GM23338 (cell line): ENCODE data around the gene CYP2W1. TPM values are rescaled to one million over a fixed set of nuclear protein-coding genes. Genes with fewer than 3 reads are reported as not detected.

Experiments used
- ATAC-seq: fragments of 200-7000 bp; cut with Tn5 transposase; 3 replicates; pipeline ENCODE4 v1.9.1; 2020
- DNase-seq: peaks from one replicate; pipeline ENCODE4 v3.0.0-alpha.2; 2015; ENCODE audit warnings: low spot score
- H2AFZ ChIP-seq: fragments of 200-600 bp; sonication (generic); 2 replicates; pipeline ENCODE4 v1.8.0; 2016; ENCODE audit warnings: antibody characterized with exemption, mild to moderate bottlenecking, moderate library complexity
- H3F3A ChIP-seq: fragments of 200-600 bp; sonication (generic); replicated peaks from 2 replicates; pipeline ENCODE4 v1.8.0; 2017; ENCODE audit warnings: antibody characterized with exemption, mixed run types, low read depth
- H3K27ac ChIP-seq: fragments of 200-600 bp; sonication (generic); 2 replicates; pipeline ENCODE4 v1.6.1; 2016; ENCODE audit warnings: low read depth
- H3K27me3 ChIP-seq: fragments of 200-600 bp; sonication (generic); 2 replicates; pipeline ENCODE4 v1.8.0; 2016; ENCODE audit warnings: mild to moderate bottlenecking, mixed run types, moderate library complexity; ENCODE audit not compliant: insufficient read depth
- H3K36me3 ChIP-seq: fragments of 200-600 bp; sonication (generic); 2 replicates; pipeline ENCODE4 v1.8.0; 2016; ENCODE audit warnings: mild to moderate bottlenecking; ENCODE audit not compliant: insufficient read depth
- H3K4me1 ChIP-seq: fragments of 200-600 bp; sonication (generic); 2 replicates; pipeline ENCODE4 v1.8.0; 2016; ENCODE audit warnings: mild to moderate bottlenecking, moderate library complexity; ENCODE audit not compliant: insufficient read depth
- H3K4me2 ChIP-seq: fragments of 200-600 bp; sonication (generic); 2 replicates; pipeline ENCODE4 v1.7.1; 2017; ENCODE audit warnings: mixed run types
- H3K4me3 ChIP-seq: fragments of 200-600 bp; sonication (generic); 2 replicates; pipeline ENCODE4 v1.6.1; 2016; ENCODE audit warnings: mixed run types
- H3K79me2 ChIP-seq: fragments of 200-600 bp; sonication (generic); replicated peaks from 2 replicates; pipeline ENCODE4 v1.8.0; 2017; ENCODE audit warnings: mild to moderate bottlenecking; ENCODE audit not compliant: insufficient read depth
- H3K9me2 ChIP-seq: fragments of 200-600 bp; sonication (generic); 2 replicates; pipeline ENCODE4 v1.8.0; 2017; ENCODE audit not compliant: insufficient read depth
- H4K20me1 ChIP-seq: fragments of 200-600 bp; sonication (generic); replicated peaks from 2 replicates; pipeline ENCODE4 v1.8.0; 2017; ENCODE audit warnings: mild to moderate bottlenecking; ENCODE audit not compliant: insufficient read depth
- H3K27ac Mint-ChIP-seq: 2 replicates; pipeline ENCODE4 v1.8.0; 2020; ENCODE audit warnings: inconsistent platforms, mild to moderate bottlenecking, moderate library complexity, mixed read lengths
- H3K27me3 Mint-ChIP-seq: 3 replicates; pipeline ENCODE4 v1.8.0; 2022; ENCODE audit warnings: low read depth, mild to moderate bottlenecking, moderate library complexity, mixed read lengths, inconsistent platforms; ENCODE audit not compliant: insufficient read depth, poor library complexity
- H3K36me3 Mint-ChIP-seq: 3 replicates; pipeline ENCODE4 v1.8.0; 2021; ENCODE audit warnings: low read depth, mild to moderate bottlenecking, inconsistent platforms, moderate library complexity, mixed read lengths
- H3K4me1 Mint-ChIP-seq: 3 replicates; pipeline ENCODE4 v1.8.0; 2020; ENCODE audit warnings: mild to moderate bottlenecking, inconsistent platforms, mixed read lengths
- H3K4me3 Mint-ChIP-seq: 3 replicates; pipeline ENCODE4 v1.8.0; 2021; ENCODE audit warnings: moderate library complexity, mild to moderate bottlenecking, inconsistent platforms, mixed read lengths
- H3K9me3 Mint-ChIP-seq: 3 replicates; pipeline ENCODE4 v1.8.0; 2020; ENCODE audit warnings: moderate library complexity, mild to moderate bottlenecking, inconsistent platforms, mixed read lengths
- CREB1 ChIP-seq: fragments of 250-450 bp; sonication (Bioruptor Pico); IDR thresholded peaks from 2 replicates; pipeline ENCODE4 v1.5.0; 2020; ENCODE audit warnings: low read depth, mild to moderate bottlenecking, moderate library complexity
- EZH2 ChIP-seq: fragments of 200-600 bp; sonication (generic); IDR thresholded peaks from one replicate; pipeline ENCODE4 v1.8.0; 2017; ENCODE audit warnings: antibody characterized with exemption, mild to moderate bottlenecking, low read depth; ENCODE audit not compliant: unreplicated experiment
- EZH2phosphoT487 ChIP-seq: fragments of 200-600 bp; sonication (generic); IDR thresholded peaks from one replicate; pipeline ENCODE4 v1.8.1; 2018; ENCODE audit warnings: antibody characterized with exemption; ENCODE audit not compliant: unreplicated experiment
- JUNB ChIP-seq: IDR thresholded peaks from one replicate; pipeline ENCODE4 v1.6.1; 2016; ENCODE audit warnings: antibody characterized with exemption; ENCODE audit not compliant: unreplicated experiment
- NANOG ChIP-seq: IDR thresholded peaks from 2 replicates; pipeline ENCODE4 v1.6.1; 2016; ENCODE audit warnings: antibody characterized with exemption, borderline replicate concordance
- POLR2AphosphoS5 ChIP-seq: IDR thresholded peaks from 2 replicates; pipeline ENCODE4 v1.6.1; 2016; ENCODE audit warnings: antibody characterized with exemption, low read depth
- STAT1 ChIP-seq: IDR thresholded peaks from one replicate; pipeline ENCODE4 v1.6.1; 2016; ENCODE audit warnings: antibody characterized with exemption; ENCODE audit not compliant: unreplicated experiment
- ZNF114 ChIP-seq: fragments of 250-450 bp; sonication (Bioruptor Pico); IDR thresholded peaks from 2 replicates; pipeline ENCODE4 v1.5.0; 2020; ENCODE audit warnings: mild to moderate bottlenecking, moderate library complexity
- ZNF331 ChIP-seq: fragments of 250-450 bp; sonication (Bioruptor Pico); IDR thresholded peaks from 2 replicates; pipeline ENCODE4 v1.5.0; 2020; ENCODE audit warnings: low read depth, mild to moderate bottlenecking, moderate library complexity
- polyA plus RNA-seq: library from polyadenylated mRNA; unstranded; fragments of >200 nt; fragmentation: Nextera tagmentation; extraction: Ambion mirVana; gene quantifications from 2 replicates; pipeline ENCODE4 v1.2.1, GENCODE V29; 2016
- total RNA-seq: library from RNA; depleted of rRNA; stranded (reverse); fragments of >200 nt; shearing (Covaris generic); gene quantifications from 2 replicates; pipeline ENCODE4 v1.2.3, GENCODE V29; 2014
- TF ChIP-seq, protein P1 (sequence below): IDR thresholded peaks from one replicate; pipeline ENCODE4 v1.6.1; 2018; ENCODE audit warnings: antibody characterized with exemption; ENCODE audit not compliant: unreplicated experiment
- TF ChIP-seq, protein P2 (sequence below), 2 experiments: fragments of 200-600 bp in 1 of 2; sonication (generic) in 1 of 2; conservative IDR thresholded peaks; 2 replicates each; pipeline versions ENCODE4 v1.5.1 to v1.6.1; 2016 to 2017; ENCODE audit warnings: antibody characterized with exemption in 2 of 2, low read depth in 2 of 2, mild to moderate bottlenecking in 2 of 2, moderate library complexity in 1 of 2
- TF ChIP-seq, protein P3 (sequence below): IDR thresholded peaks from 2 replicates; pipeline ENCODE4 v1.6.1; 2016; ENCODE audit warnings: antibody characterized with exemption

The CYP2W1 gene
- total and polyA plus RNA-seq, 2 experiments from 2014 or later = not detected

DNA sequence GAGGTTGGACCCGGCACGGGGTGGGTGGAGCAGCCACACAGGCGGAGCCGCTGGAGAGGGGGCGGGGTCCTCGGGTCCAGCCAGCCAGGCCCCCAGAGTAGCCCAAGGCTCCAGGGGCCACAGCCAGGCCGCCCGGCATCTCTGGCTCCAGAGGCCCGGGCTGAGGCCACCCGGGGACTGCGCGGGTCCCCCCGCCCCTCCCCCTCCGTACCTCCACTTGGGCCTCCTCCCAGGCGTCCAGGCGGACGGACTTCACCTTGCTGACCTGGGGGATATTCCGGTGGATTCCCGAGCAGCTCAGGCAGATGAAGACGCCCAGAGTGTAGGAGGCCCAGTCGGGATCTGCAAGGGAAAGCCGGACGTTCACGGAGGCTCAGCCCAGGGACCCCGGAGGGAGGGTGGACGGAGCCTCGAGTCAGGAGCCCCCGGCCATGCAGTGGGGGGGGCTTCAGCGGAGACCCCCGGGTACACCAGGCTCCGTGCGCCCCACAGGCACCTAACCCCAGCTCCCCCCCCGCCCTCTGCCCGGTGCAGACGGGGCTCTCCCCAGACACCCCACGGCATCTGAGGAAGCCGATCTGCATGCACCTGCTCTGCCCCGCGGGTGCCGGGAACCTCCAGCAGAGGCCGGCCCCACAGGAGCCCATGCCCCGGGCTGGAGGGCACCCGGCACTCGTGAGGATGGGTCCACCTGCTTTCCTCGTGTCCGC lies 47.7 kb upstream of the CYP2W1 start:
- H3K27ac ChIP-seq = no peak overlapping the region
- Mint-ChIP-seq H3K9me3 (peaks cover 3% of the 10 kb centered on the region; the same call in 2 of the 3 replicates), H3K4me1 (no peaks in the 10 kb centered on the region)

DNA sequence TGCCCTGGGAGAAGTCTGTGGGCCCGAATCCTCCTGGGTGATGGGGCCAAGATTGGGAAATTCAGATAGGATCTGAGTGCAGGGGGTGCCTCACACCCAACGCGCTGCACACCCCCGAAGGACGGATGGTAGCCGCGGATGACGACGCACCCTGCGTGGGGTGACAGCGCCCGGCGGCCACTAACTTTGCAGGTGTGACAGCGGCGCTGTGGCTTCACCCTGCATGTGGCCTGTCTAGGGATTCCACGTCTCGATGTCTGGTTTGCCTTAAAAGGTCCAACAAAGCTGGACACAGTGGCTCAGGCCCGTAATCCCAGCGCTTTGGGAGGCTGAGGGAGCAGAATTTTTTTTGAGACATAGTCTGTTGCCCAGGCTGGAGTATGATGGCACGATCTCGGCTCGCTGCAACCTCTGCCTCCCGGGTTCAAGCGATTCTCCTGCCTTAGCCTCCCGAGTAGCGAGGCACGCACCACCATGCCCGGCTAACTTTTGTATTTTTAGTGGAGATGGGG lies 47.1 kb upstream of the CYP2W1 start:
- no peaks in the 10 kb centered on the region for H3K79me2 ChIP-seq
- H4K20me1 ChIP-seq = no peaks in the 10 kb centered on the region
- no peak overlapping the region for H3K27ac ChIP-seq
- H3K4me2 ChIP-seq = no peak overlapping the region
- peaks cover 4% of the 10 kb centered on the region for H3K9me3 Mint-ChIP-seq
- no peaks in the 10 kb centered on the region for H3K9me2 ChIP-seq
- H3K4me3 ChIP-seq = no peak overlapping the region
- H3K4me1 ChIP-seq = no peaks in the 10 kb centered on the region
- ATAC-seq (no peak), DNase-seq (no peak)
- no peak overlapping the region for H2AFZ ChIP-seq
- H3K36me3 ChIP-seq = no peaks in the 10 kb centered on the region
- no peak overlapping the region for H3K27ac Mint-ChIP-seq
- TF ChIP-seq ZNF114 = no peak
- TF ChIP-seq, protein P1, sequence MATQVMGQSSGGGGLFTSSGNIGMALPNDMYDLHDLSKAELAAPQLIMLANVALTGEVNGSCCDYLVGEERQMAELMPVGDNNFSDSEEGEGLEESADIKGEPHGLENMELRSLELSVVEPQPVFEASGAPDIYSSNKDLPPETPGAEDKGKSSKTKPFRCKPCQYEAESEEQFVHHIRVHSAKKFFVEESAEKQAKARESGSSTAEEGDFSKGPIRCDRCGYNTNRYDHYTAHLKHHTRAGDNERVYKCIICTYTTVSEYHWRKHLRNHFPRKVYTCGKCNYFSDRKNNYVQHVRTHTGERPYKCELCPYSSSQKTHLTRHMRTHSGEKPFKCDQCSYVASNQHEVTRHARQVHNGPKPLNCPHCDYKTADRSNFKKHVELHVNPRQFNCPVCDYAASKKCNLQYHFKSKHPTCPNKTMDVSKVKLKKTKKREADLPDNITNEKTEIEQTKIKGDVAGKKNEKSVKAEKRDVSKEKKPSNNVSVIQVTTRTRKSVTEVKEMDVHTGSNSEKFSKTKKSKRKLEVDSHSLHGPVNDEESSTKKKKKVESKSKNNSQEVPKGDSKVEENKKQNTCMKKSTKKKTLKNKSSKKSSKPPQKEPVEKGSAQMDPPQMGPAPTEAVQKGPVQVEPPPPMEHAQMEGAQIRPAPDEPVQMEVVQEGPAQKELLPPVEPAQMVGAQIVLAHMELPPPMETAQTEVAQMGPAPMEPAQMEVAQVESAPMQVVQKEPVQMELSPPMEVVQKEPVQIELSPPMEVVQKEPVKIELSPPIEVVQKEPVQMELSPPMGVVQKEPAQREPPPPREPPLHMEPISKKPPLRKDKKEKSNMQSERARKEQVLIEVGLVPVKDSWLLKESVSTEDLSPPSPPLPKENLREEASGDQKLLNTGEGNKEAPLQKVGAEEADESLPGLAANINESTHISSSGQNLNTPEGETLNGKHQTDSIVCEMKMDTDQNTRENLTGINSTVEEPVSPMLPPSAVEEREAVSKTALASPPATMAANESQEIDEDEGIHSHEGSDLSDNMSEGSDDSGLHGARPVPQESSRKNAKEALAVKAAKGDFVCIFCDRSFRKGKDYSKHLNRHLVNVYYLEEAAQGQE = no peak
- TF ChIP-seq JUNB = no peak
- TF ChIP-seq, protein P2, sequence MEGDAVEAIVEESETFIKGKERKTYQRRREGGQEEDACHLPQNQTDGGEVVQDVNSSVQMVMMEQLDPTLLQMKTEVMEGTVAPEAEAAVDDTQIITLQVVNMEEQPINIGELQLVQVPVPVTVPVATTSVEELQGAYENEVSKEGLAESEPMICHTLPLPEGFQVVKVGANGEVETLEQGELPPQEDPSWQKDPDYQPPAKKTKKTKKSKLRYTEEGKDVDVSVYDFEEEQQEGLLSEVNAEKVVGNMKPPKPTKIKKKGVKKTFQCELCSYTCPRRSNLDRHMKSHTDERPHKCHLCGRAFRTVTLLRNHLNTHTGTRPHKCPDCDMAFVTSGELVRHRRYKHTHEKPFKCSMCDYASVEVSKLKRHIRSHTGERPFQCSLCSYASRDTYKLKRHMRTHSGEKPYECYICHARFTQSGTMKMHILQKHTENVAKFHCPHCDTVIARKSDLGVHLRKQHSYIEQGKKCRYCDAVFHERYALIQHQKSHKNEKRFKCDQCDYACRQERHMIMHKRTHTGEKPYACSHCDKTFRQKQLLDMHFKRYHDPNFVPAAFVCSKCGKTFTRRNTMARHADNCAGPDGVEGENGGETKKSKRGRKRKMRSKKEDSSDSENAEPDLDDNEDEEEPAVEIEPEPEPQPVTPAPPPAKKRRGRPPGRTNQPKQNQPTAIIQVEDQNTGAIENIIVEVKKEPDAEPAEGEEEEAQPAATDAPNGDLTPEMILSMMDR (conservative IDR thresholded peaks at IDR 0.05; ENCODE audit: low read depth in 2 of 2) = no peak
- TF ChIP-seq NANOG = no peak
- no peak for TF ChIP-seq EZH2
- no peak for TF ChIP-seq CREB1
- no peak for TF ChIP-seq EZH2phosphoT487
- no peak for TF ChIP-seq POLR2AphosphoS5
- no peak for TF ChIP-seq STAT1
- TF ChIP-seq, protein P3, sequence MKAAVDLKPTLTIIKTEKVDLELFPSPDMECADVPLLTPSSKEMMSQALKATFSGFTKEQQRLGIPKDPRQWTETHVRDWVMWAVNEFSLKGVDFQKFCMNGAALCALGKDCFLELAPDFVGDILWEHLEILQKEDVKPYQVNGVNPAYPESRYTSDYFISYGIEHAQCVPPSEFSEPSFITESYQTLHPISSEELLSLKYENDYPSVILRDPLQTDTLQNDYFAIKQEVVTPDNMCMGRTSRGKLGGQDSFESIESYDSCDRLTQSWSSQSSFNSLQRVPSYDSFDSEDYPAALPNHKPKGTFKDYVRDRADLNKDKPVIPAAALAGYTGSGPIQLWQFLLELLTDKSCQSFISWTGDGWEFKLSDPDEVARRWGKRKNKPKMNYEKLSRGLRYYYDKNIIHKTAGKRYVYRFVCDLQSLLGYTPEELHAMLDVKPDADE = no peak
- peaks cover 4% of the 10 kb centered on the region for H3K27me3 Mint-ChIP-seq
- H3K4me1 Mint-ChIP-seq = no peaks in the 10 kb centered on the region
- no peak overlapping the region for H3K4me3 Mint-ChIP-seq
- H3F3A ChIP-seq = no peaks in the 10 kb centered on the region
- H3K36me3 Mint-ChIP-seq = no peaks in the 10 kb centered on the region
- H3K27me3 ChIP-seq = no peaks in the 10 kb centered on the region

More for the DNA sequence above, 47.7 kb upstream of the CYP2W1 start:
- no peaks in the 10 kb centered on the region for H3K27me3 ChIP-seq
- H2AFZ ChIP-seq = no peak overlapping the region
- H3F3A ChIP-seq = no peaks in the 10 kb centered on the region
- TF ChIP-seq CREB1 = no peak
- TF ChIP-seq ZNF114 = no peak
- no peak for TF ChIP-seq ZNF331
- TF ChIP-seq, protein P3 = no peak
- TF ChIP-seq STAT1 = no peak
- TF ChIP-seq POLR2AphosphoS5 = no peak
- Mint-ChIP-seq H3K27me3 (peaks cover 4% of the 10 kb centered on the region), H3K4me3 (no peak overlapping the region), H3K36me3 (no peaks in the 10 kb centered on the region), H3K27ac (no peak overlapping the region)
- ATAC-seq (peak; percentile 88), DNase-seq (no peak)
- H3K9me2 ChIP-seq = no peaks in the 10 kb centered on the region
- H3K4me3 ChIP-seq = no peak overlapping the region
- H3K4me1 ChIP-seq = no peaks in the 10 kb centered on the region
- no peaks in the 10 kb centered on the region for H3K36me3 ChIP-seq
- no peaks in the 10 kb centered on the region for H4K20me1 ChIP-seq
- H3K79me2 ChIP-seq = no peaks in the 10 kb centered on the region
- no peak overlapping the region for H3K4me2 ChIP-seq
